Measurements from ENCODE around the gene MON1B. TPM values are rescaled to one million over a fixed set of nuclear protein-coding genes. Genes with fewer than 3 reads are reported as not detected.
A peak's percentile ranks its signal among the peaks of the same experiment; 100 is the strongest.

Gene MON1B
- polyA plus RNA-seq, 1 donor from 2014 or later: 11.6 TPM

- Histone ChIP-seq H3K36me3 (ENCODE audit: insufficient read depth, low read length) (no peaks in the 10 kb centered on the region), H3K9ac (ENCODE audit: low read length) (no peak overlapping the region), H3K9me2 (ENCODE audit: insufficient read depth, low read length) (no peaks in the 10 kb centered on the region), H3K27me3 (ENCODE audit: insufficient read depth, low read depth, low read length) (peaks cover 5% of the 10 kb centered on the region), H4K20me1 (ENCODE audit: insufficient read depth) (no peaks in the 10 kb centered on the region), H3K9me3 (ENCODE audit: low read length) (no peaks in the 10 kb centered on the region), H3K79me2 (replicated peaks; ENCODE audit: insufficient read depth, low read length) (no peaks in the 10 kb centered on the region), H3F3A (ENCODE audit: insufficient read depth, low read length, poor library complexity, severe bottlenecking) (no peaks in the 10 kb centered on the region), H2AFZ (ENCODE audit: low read depth, low read length) (no peak overlapping the region), H3K4me3 (ENCODE audit: low read length) (peak overlapping the region; percentile 79), H3K27ac (ENCODE audit: low read length) (no peak overlapping the region), H3K4me2 (ENCODE audit: low read length) (no peak overlapping the region)
- no peak for TF ChIP-seq EP300 (conservative IDR thresholded peaks at IDR 0.05; ENCODE audit: poor library complexity, severe bottlenecking)
- no peak for TF ChIP-seq RAD21 (conservative IDR thresholded peaks at IDR 0.05)
- TF ChIP-seq REST (IDR thresholded peaks at IDR 0.05; ENCODE audit: borderline replicate concordance): no peak
- no peak for TF ChIP-seq POLR2AphosphoS5 (IDR thresholded peaks at IDR 0.05)
- TF ChIP-seq EZH2 (IDR thresholded peaks at IDR 0.05; ENCODE audit: borderline replicate concordance, insufficient read depth, low read length, poor library complexity, severe bottlenecking): no peak
- no peak for TF ChIP-seq CTCF (IDR thresholded peaks at IDR 0.05; ENCODE audit: poor library complexity, severe bottlenecking)
- TF ChIP-seq TAF1 (IDR thresholded peaks at IDR 0.05; ENCODE audit: low read depth): no peak
- TF ChIP-seq MXI1 (conservative IDR thresholded peaks at IDR 0.05; ENCODE audit: poor library complexity, severe bottlenecking): no peak
- no peak for TF ChIP-seq SMC3 (conservative IDR thresholded peaks at IDR 0.05; ENCODE audit: poor library complexity)
Observed at GRCh38 chr16:77213542-77214106, 22.6 kb downstream of the MON1B start.

- H3K36me3 ChIP-seq (ENCODE audit: insufficient read depth, low read length): no peaks in the 10 kb centered on the region
Observed at GRCh38 chr16:77214411-77215138, 23.6 kb downstream of the MON1B start.

More at GRCh38 chr16:77214411-77215138, 23.6 kb downstream of the MON1B start:
- peaks cover 5% of the 10 kb centered on the region for H3K27me3 ChIP-seq (ENCODE audit: insufficient read depth, low read depth, low read length)
- H3K4me3 ChIP-seq (ENCODE audit: low read length): no peak overlapping the region
- no peak for TF ChIP-seq MXI1 (conservative IDR thresholded peaks at IDR 0.05; ENCODE audit: poor library complexity, severe bottlenecking)
- no peak for TF ChIP-seq POLR2AphosphoS5 (IDR thresholded peaks at IDR 0.05)
- no peak for TF ChIP-seq EP300 (conservative IDR thresholded peaks at IDR 0.05; ENCODE audit: poor library complexity, severe bottlenecking)
- TF ChIP-seq EZH2 (IDR thresholded peaks at IDR 0.05; ENCODE audit: borderline replicate concordance, insufficient read depth, low read length, poor library complexity, severe bottlenecking): no peak
- TF ChIP-seq TAF1 (IDR thresholded peaks at IDR 0.05; ENCODE audit: low read depth): no peak
- no peak for TF ChIP-seq RAD21 (conservative IDR thresholded peaks at IDR 0.05)
- TF ChIP-seq REST (IDR thresholded peaks at IDR 0.05; ENCODE audit: borderline replicate concordance): no peak
- H2AFZ ChIP-seq (ENCODE audit: low read depth, low read length): no peak overlapping the region
- no peak overlapping the region for H3K9ac ChIP-seq (ENCODE audit: low read length)
- no peaks in the 10 kb centered on the region for H3F3A ChIP-seq (ENCODE audit: insufficient read depth, low read length, poor library complexity, severe bottlenecking)
- no peaks in the 10 kb centered on the region for H3K79me2 ChIP-seq (replicated peaks; ENCODE audit: insufficient read depth, low read length)
- H3K9me3 ChIP-seq (ENCODE audit: low read length): no peaks in the 10 kb centered on the region
- no peaks in the 10 kb centered on the region for H4K20me1 ChIP-seq (ENCODE audit: insufficient read depth)
- no peaks in the 10 kb centered on the region for H3K9me2 ChIP-seq (ENCODE audit: insufficient read depth, low read length)
- no peak overlapping the region for H3K4me2 ChIP-seq (ENCODE audit: low read length)
- H3K27ac ChIP-seq (ENCODE audit: low read length): no peak overlapping the region

Data from neural cell (in vitro differentiated cells).